IMR-90 (cell line): ENCODE measurements around the gene PCGF3. TPM values are rescaled to one million over a fixed set of nuclear protein-coding genes. Genes with fewer than 3 reads are reported as not detected.

Experiments used
- ATAC-seq: fragments of 200-7000 bp; cut with Tn5 transposase; 2 replicates; pipeline ENCODE4 v1.9.1; 2020; ENCODE audit warnings: low read depth, mild to moderate bottlenecking, moderate library complexity
- BruUV-seq: library from RNA; stranded (reverse); fragments of 400-500 nt; replicated peaks from 2 replicates; lab custom pipeline; 2021; lab: Mats Ljungman, UMichigan
- CTCF ChIA-PET: fragments of 300-600 bp; formaldehyde crosslinking; extraction: SDS; loops from one replicate; lab custom pipeline; 2021; ENCODE audit warnings: antibody characterized with exemption; lab: Yijun Ruan, JAX
- POLR2A ChIA-PET: fragments of 300-600 bp; sonication (Branson Sonifier 250); formaldehyde crosslinking; loops from one replicate; lab custom pipeline; 2022; ENCODE audit warnings: antibody characterized with exemption; ENCODE audit not compliant: unreplicated experiment; lab: Charles Lee
- DNase-seq: peaks from one replicate; pipeline ENCODE4 v3.0.0; 2013
- H2AFZ ChIP-seq: replicated peaks from 2 replicates; pipeline ENCODE3; 2013; ENCODE audit warnings: low read length, mild to moderate bottlenecking; ENCODE audit not compliant: poor library complexity
- H2AK5ac ChIP-seq: 2 replicates; pipeline ENCODE4 v1.6.1; 2013; ENCODE audit warnings: low read depth, low read length, inconsistent platforms
- H2AK9ac ChIP-seq: replicated peaks from 2 replicates; pipeline ENCODE3; 2013; ENCODE audit warnings: mild to moderate bottlenecking, low read depth, low read length, moderate library complexity; ENCODE audit not compliant: poor library complexity
- H2BK120ac ChIP-seq: 2 replicates; pipeline ENCODE4 v1.6.1; 2013; ENCODE audit warnings: low read depth, low read length, inconsistent platforms
- H2BK15ac ChIP-seq: 3 replicates; pipeline ENCODE4 v1.6.1; 2013; ENCODE audit warnings: low read depth, low read length, inconsistent platforms
- H2BK20ac ChIP-seq: 2 replicates; pipeline ENCODE4 v1.6.1; 2013; ENCODE audit warnings: low read depth, mild to moderate bottlenecking, inconsistent platforms, low read length, moderate library complexity
- H2BK5ac ChIP-seq: 2 replicates; pipeline ENCODE4 v1.6.1; 2013; ENCODE audit warnings: mild to moderate bottlenecking, low read depth, low read length, inconsistent platforms; ENCODE audit not compliant: poor library complexity, severe bottlenecking
- H3K14ac ChIP-seq: replicated peaks from 2 replicates; pipeline ENCODE4 v1.6.1; 2013; ENCODE audit warnings: low read depth, low read length, inconsistent platforms
- H3K18ac ChIP-seq: 2 replicates; pipeline ENCODE4 v1.6.1; 2013; ENCODE audit warnings: low read depth, low read length, control low read depth
- H3K23ac ChIP-seq: 2 replicates; pipeline ENCODE4 v1.6.1; 2013; ENCODE audit warnings: low read depth, low read length, inconsistent platforms
- H3K27ac ChIP-seq: 2 replicates; pipeline ENCODE4 v1.5.1; 2013; ENCODE audit warnings: mild to moderate bottlenecking, control low read depth, low read length; ENCODE audit not compliant: insufficient read depth
- H3K27me3 ChIP-seq: 2 replicates; pipeline ENCODE4 v1.6.1; 2013; ENCODE audit warnings: low read length; ENCODE audit not compliant: control insufficient read depth, insufficient read depth
- H3K36me3 ChIP-seq: 2 replicates; pipeline ENCODE4 v1.6.1; 2013; ENCODE audit warnings: low read length, mixed read lengths; ENCODE audit not compliant: control insufficient read depth, insufficient read depth
- H3K4ac ChIP-seq: 2 replicates; pipeline ENCODE4 v1.6.1; 2013; ENCODE audit warnings: low read depth, low read length, inconsistent platforms
- H3K4me1 ChIP-seq: 2 replicates; pipeline ENCODE4 v1.6.1; 2013; ENCODE audit warnings: low read length, mixed read lengths; ENCODE audit not compliant: control insufficient read depth, insufficient read depth
- H3K4me2 ChIP-seq: 2 replicates; pipeline ENCODE4 v1.6.1; 2013; ENCODE audit warnings: low read depth, mild to moderate bottlenecking, control low read depth, low read length, moderate library complexity
- H3K4me3 ChIP-seq: 2 replicates; pipeline ENCODE4 v1.5.1; 2013; ENCODE audit warnings: low read depth, mild to moderate bottlenecking, control low read depth, low read length, moderate library complexity; ENCODE audit not compliant: insufficient read depth
- H3K56ac ChIP-seq: 2 replicates; pipeline ENCODE4 v1.6.1; 2013; ENCODE audit warnings: low read length, inconsistent platforms; ENCODE audit not compliant: insufficient read depth; ENCODE audit errors: extremely low read depth
- H3K79me1 ChIP-seq, 2 experiments: 2 replicates each; pipeline ENCODE4 v1.6.1; 2013; ENCODE audit warnings: low read length in 2 of 2, inconsistent platforms in 1 of 2, low read depth in 1 of 2
- H3K9ac ChIP-seq: 2 replicates; pipeline ENCODE4 v1.6.1; 2013; ENCODE audit warnings: low read depth, low read length, control low read depth
- H3K9me1 ChIP-seq: 2 replicates; pipeline ENCODE4 v1.6.1; 2013; ENCODE audit warnings: low read length, inconsistent platforms; ENCODE audit not compliant: insufficient read depth
- H3K9me3 ChIP-seq: 2 replicates; pipeline ENCODE4 v1.6.1; 2013; ENCODE audit warnings: low read length; ENCODE audit not compliant: control insufficient read depth, insufficient read depth
- H4K20me1 ChIP-seq: 2 replicates; pipeline ENCODE4 v1.6.1; 2013; ENCODE audit warnings: low read length, inconsistent platforms; ENCODE audit not compliant: insufficient read depth
- H4K5ac ChIP-seq: 2 replicates; pipeline ENCODE4 v1.6.1; 2013; ENCODE audit warnings: mild to moderate bottlenecking, low read depth, low read length, control low read depth
- H4K8ac ChIP-seq, 2 experiments: 2 replicates each; pipeline ENCODE4 v1.6.1; 2013; ENCODE audit warnings: low read depth in 2 of 2, low read length in 2 of 2, control low read depth in 1 of 2, inconsistent platforms in 1 of 2
- H4K91ac ChIP-seq: 2 replicates; pipeline ENCODE4 v1.6.1; 2013; ENCODE audit warnings: low read depth, low read length, inconsistent platforms; ENCODE audit not compliant: insufficient read depth
- POLR2A ChIP-seq: IDR thresholded peaks from 2 replicates; pipeline ENCODE4 v1.6.1; 2012; ENCODE audit warnings: mild to moderate bottlenecking, low read depth, low read length
- RCOR1 ChIP-seq: IDR thresholded peaks from 2 replicates; pipeline ENCODE4 v1.6.1; 2012; ENCODE audit warnings: mild to moderate bottlenecking, low read length, improper control_type of control experiment; ENCODE audit not compliant: insufficient replicate concordance
- SMC3 ChIP-seq: fragments of 150-350 bp; IDR thresholded peaks from 2 replicates; pipeline ENCODE4 v1.6.1; 2016; ENCODE audit warnings: low read depth, mild to moderate bottlenecking, antibody characterized with exemption, low read length, moderate library complexity
- WGBS, 2 experiments: methylation state at CpG; one replicate each; pipeline versions ENCODE4 v1.1.5 to v1.1.7; 2013; ENCODE audit warnings: missing lambda C conversion rate in 2 of 2; ENCODE audit not compliant: insufficient read length in 1 of 2; ENCODE audit errors: extremely low coverage in 2 of 2; 5-methylcytosine and 5-hydroxymethylcytosine counted together
- dilution Hi-C: fragments of 300-500 bp; cut with HindIII; formaldehyde crosslinking; loops from one replicate; pipeline ENCODE4 v1.14.3; 2018; ENCODE audit warnings: low sequenced_read_pairs; ENCODE audit not compliant: unreplicated experiment
- in situ Hi-C: fragments of 300-500 bp; cut with MboI; formaldehyde crosslinking; loops from 3 replicates; pipeline ENCODE4 v1.14.3; 2019; ENCODE audit warnings: low sequenced_read_pairs, inconsistent platforms, mixed read lengths
- intact Hi-C: fragments of 100-400 bp; cut with micrococcal nuclease; formaldehyde crosslinking; loops from 2 replicates; pipeline ENCODE4 v1.10.0; 2022
- polyA plus RNA-seq, 3 experiments: library from polyadenylated mRNA; depleted of rRNA; stranded (reverse); fragments of >200 nt; gene quantifications; 2 replicates each; pipeline ENCODE4 v1.2.3, GENCODE V29; 2012; ENCODE audit warnings: low replicate concordance in 1 of 3
- total RNA-seq: library from RNA; depleted of rRNA; stranded (reverse); fragments of >200 nt; gene quantifications from 2 replicates; pipeline ENCODE4 v1.2.3, GENCODE V29; 2012
- TF ChIP-seq, protein P1 (sequence below): fragments of 150-350 bp; IDR thresholded peaks from 2 replicates; pipeline ENCODE4 v1.6.1; 2016; ENCODE audit warnings: low read depth, mild to moderate bottlenecking, low read length, moderate library complexity, borderline replicate concordance

Gene PCGF3
- total and polyA plus RNA-seq, 2 of the 4 experiments (the other 2 are of a cell fraction), result 40.0 to 55.3 TPM

DNA sequence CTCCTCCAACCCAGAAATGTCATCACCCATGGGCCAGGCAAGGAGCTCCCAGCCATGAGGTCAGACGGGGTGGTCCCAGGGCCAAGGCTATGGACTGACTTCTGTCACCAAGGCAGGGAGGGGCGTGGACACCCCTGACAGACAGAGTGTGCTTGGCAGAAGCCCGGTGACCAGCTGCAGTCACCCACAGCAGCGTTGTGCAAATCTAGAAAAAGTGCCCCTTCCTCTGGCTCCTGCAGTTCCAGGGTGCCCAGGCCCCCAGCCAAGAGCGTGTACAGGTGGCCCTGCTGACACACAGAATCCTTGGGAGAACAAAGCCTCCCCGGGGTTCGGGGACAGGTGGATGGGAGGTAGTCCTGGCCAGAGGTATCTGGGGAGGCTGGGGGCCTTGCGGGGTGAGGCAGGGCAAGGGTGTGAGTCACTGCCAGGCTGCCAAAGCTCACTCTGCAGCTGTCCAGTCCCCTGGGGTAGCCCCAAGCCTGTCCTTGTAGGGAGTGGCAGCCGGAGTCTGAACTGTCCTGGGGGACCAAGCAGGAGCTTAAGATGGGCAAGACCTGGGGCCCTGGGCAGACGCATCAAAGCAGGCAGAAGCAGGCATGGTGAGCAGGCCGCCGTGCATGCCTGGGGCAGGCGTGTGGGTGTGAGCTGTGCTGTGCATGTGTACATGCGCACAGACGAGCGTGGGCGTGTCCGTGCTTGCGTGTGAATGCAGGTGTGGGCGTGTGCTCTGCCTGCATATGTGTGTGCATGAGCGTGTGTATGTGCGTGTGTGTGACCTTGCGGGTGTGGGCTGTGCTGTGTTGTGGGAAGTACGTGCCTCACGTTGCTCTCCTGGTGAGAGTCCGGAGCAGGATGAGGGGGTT is 28.0 kb upstream of the PCGF3 start:
- intact Hi-C loops, result loop anchor here (10.0 kb wide), 1 partner anchor 343 kb away; the partner anchor contains the start of gene ZNF141
- CTCF ChIA-PET, result no interaction called here
- H3K4me2 ChIP-seq, result no peak overlapping the region
- WGBS, 2 experiments, result 82% methylated on average over 16 of the region's 26 CpGs; no CpG with 5 or more reads in 1 of the 2 experiments
- peaks cover 12% of the 10 kb centered on the region for H3K4me1 ChIP-seq
- H3K9me1 ChIP-seq, result peaks cover 4% of the 10 kb centered on the region; the same call in 1 of the 2 replicates
- no peak overlapping the region for H2BK5ac ChIP-seq
- no TSS peak for BruUV-seq
- POLR2A ChIA-PET, result no interaction called here
- H3K4me3 ChIP-seq, result no peak overlapping the region
- TF ChIP-seq, protein P1, sequence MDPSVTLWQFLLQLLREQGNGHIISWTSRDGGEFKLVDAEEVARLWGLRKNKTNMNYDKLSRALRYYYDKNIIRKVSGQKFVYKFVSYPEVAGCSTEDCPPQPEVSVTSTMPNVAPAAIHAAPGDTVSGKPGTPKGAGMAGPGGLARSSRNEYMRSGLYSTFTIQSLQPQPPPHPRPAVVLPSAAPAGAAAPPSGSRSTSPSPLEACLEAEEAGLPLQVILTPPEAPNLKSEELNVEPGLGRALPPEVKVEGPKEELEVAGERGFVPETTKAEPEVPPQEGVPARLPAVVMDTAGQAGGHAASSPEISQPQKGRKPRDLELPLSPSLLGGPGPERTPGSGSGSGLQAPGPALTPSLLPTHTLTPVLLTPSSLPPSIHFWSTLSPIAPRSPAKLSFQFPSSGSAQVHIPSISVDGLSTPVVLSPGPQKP, result no peak
- TF ChIP-seq SMC3, result no peak
- no peak for TF ChIP-seq RCOR1
- TF ChIP-seq POLR2A, result no peak
- H3K18ac ChIP-seq, result no peak overlapping the region
- H2BK15ac ChIP-seq, result no peak overlapping the region
- H3K27ac ChIP-seq, result no peak overlapping the region
- in situ Hi-C loops, result no loop called here
- H2BK120ac ChIP-seq, result no peak overlapping the region
- H2BK20ac ChIP-seq, result no peak overlapping the region
- H3K79me1 ChIP-seq, result peaks cover 17 to 23% of the 10 kb centered on the region in 2 experiments; a peak in 3 of 4 replicates
- no peak overlapping the region for H2AFZ ChIP-seq
- no peak overlapping the region for H3K23ac ChIP-seq
- H3K9ac ChIP-seq, result no peak overlapping the region
- H2AK9ac ChIP-seq, result no peak overlapping the region
- H3K27me3 ChIP-seq, result no peaks in the 10 kb centered on the region
- H2AK5ac ChIP-seq, result peak overlapping the region; percentile 52
- ATAC-seq, result no peak
- H4K8ac ChIP-seq, result no peak overlapping the region
- dilution Hi-C loops, result no loop called here
- H4K5ac ChIP-seq, result no peak overlapping the region
- H3K9me3 ChIP-seq, result no peaks in the 10 kb centered on the region
- no peak overlapping the region for H4K91ac ChIP-seq
- H3K56ac ChIP-seq, result no peak overlapping the region
- no peaks in the 10 kb centered on the region for H4K20me1 ChIP-seq
- no peak overlapping the region for H3K4ac ChIP-seq
- DNase-seq, result no peak
- no peak overlapping the region for H3K14ac ChIP-seq
- H3K36me3 ChIP-seq, result 0 out of 2 replicates have a peak, but pooled peaks cover 1% of the 10 kb centered on the region
